SK-N-MC (cell line): ENCODE data around the gene PPP1R1C.

ENCODE experiments used
- EZH2 ChIP-seq: fragments of 200-600 bp; sonication (generic); IDR thresholded peaks from one replicate; pipeline ENCODE4 v1.6.1; 2017; ENCODE audit warnings: antibody characterized with exemption
- POLR2AphosphoS5 ChIP-seq: IDR thresholded peaks from 2 replicates; pipeline ENCODE4 v1.6.1; 2012; ENCODE audit warnings: mild to moderate bottlenecking, low read depth, low read length, borderline replicate concordance

GRCh38 chr2:181943411-181944124 is 42.1 kb upstream of the PPP1R1C start:
- TF ChIP-seq POLR2AphosphoS5 (no peak), EZH2 (no peak)
